Keratinocyte (primary cell): ENCODE measurements around the gene ATG4A.

Source experiments
- EZH2 ChIP-seq: IDR thresholded peaks from one replicate; pipeline ENCODE4 v1.6.1; 2012; ENCODE audit warnings: inconsistent platforms, mild to moderate bottlenecking, low read length, moderate library complexity
- TF ChIP-seq, protein P1 (sequence below), 3 experiments: IDR thresholded peaks in 1 of 3; conservative IDR thresholded peaks in 1 of 3; optimal IDR thresholded peaks in 1 of 3; 2 replicates in 2 of 3; 3 replicates in 1 of 3; pipeline versions ENCODE3 to v1.5.1; 2011; ENCODE audit warnings: low read length in 3 of 3, mild to moderate bottlenecking in 3 of 3, moderate library complexity in 2 of 3, control low read depth in 1 of 3, inconsistent platforms in 1 of 3; ENCODE audit not compliant: insufficient read depth in 2 of 3; ENCODE audit errors: extremely low read depth in 1 of 3

DNA sequence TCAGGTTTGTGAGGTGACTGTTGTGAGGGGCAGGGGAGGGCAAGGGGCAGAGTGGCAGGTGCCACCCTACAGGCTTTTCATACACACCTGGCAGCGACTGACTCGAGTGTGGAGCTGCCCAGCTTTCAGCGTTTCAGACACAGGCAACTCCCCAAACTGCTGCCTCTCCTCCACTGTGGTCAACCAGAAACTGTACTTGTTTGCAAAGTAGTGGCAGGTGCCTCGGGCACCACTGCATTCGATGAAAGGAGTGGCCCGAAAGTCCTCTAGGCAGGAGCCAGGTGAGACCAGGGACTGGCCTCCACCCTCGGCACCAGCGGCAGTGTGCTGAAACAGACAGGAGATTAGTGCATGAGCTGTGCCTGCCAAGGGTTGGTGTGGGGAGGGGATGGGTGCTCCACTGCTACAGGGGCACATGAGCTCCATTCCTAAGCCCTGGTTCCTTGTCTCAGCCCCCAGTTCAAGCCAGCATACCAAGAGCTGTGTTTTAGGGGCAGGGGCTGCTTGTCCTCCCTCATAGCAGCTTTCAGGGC, 65.4 kb downstream of the ATG4A start:
- TF ChIP-seq, protein P1, sequence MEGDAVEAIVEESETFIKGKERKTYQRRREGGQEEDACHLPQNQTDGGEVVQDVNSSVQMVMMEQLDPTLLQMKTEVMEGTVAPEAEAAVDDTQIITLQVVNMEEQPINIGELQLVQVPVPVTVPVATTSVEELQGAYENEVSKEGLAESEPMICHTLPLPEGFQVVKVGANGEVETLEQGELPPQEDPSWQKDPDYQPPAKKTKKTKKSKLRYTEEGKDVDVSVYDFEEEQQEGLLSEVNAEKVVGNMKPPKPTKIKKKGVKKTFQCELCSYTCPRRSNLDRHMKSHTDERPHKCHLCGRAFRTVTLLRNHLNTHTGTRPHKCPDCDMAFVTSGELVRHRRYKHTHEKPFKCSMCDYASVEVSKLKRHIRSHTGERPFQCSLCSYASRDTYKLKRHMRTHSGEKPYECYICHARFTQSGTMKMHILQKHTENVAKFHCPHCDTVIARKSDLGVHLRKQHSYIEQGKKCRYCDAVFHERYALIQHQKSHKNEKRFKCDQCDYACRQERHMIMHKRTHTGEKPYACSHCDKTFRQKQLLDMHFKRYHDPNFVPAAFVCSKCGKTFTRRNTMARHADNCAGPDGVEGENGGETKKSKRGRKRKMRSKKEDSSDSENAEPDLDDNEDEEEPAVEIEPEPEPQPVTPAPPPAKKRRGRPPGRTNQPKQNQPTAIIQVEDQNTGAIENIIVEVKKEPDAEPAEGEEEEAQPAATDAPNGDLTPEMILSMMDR (optimal IDR thresholded peaks at IDR 0.05 in 1 of 3, IDR thresholded peaks at IDR 0.05 in 1 of 3, conservative IDR thresholded peaks at IDR 0.05 in 1 of 3; ENCODE audit: extremely low read depth in 1 of 3, insufficient read depth in 2 of 3, low read length in 3 of 3) = no peak
- no peak for TF ChIP-seq EZH2
